K562 (cell line): ENCODE measurements around the gene EXTL1. TPM values are rescaled to one million over a fixed set of nuclear protein-coding genes. Genes with fewer than 3 reads are reported as not detected.

Experiments used
- HDAC2 ChIP-seq: fragments of 450-650 bp; IDR thresholded peaks from 2 replicates; pipeline ENCODE4 v1.6.1; 2016; ENCODE audit warnings: mild to moderate bottlenecking
- JUND ChIP-seq, 2 experiments: IDR thresholded peaks; 2 replicates in 1 of 2; 3 replicates in 1 of 2; pipeline ENCODE4 v1.6.1; 2011; ENCODE audit warnings: borderline replicate concordance in 2 of 2, low read depth in 2 of 2, low read length in 2 of 2, improper control_type of control experiment in 1 of 2, missing biosample characterization in 1 of 2, missing genetic modification characterization in 1 of 2, missing genetic modification reagents in 1 of 2
- RCOR1 ChIP-seq, 2 experiments: IDR thresholded peaks; 2 replicates each; pipeline ENCODE4 v1.6.1; 2012; ENCODE audit warnings: low read depth in 2 of 2, low read length in 2 of 2, borderline replicate concordance in 1 of 2, improper control_type of control experiment in 1 of 2
- ZNF592 ChIP-seq: fragments of 450-650 bp; IDR thresholded peaks from 2 replicates; pipeline ENCODE4 v1.6.1; 2017; ENCODE audit warnings: antibody characterized with exemption, mild to moderate bottlenecking
- ZNF766 ChIP-seq: fragments of 200-800 bp; sonication (Bioruptor generic); conservative IDR thresholded peaks from 2 replicates; pipeline ENCODE4 v1.6.1; 2016; ENCODE audit warnings: missing genetic modification characterization, missing compliant biosample characterization
- polyA plus RNA-seq, 8 experiments: library from polyadenylated mRNA; depleted of rRNA in 4 of 8; stranded (reverse) in 5 of 8; unstranded in 3 of 8; fragments of >200 nt; fragmentation: Nextera tagmentation in 2 of 8; fragmentation: Illumina TruSeq in 1 of 8; extraction: Ambion mirVana in 2 of 8; extraction: Trizol in 1 of 8; gene quantifications; 2 replicates each; pipeline versions ENCODE4 v1.2.1 to v1.2.3, GENCODE V29; 2011 to 2014; ENCODE audit warnings: inconsistent platforms in 1 of 8, missing spikeins in 1 of 8
- total RNA-seq, 7 experiments: library from RNA; depleted of rRNA in 6 of 7; stranded (reverse); fragments of >200 nt in 6 of 7; fragmentation: Illumina TruSeq in 2 of 7; extraction: Trizol in 2 of 7; gene quantifications; 2 replicates each; pipeline versions ENCODE4 v1.2.1 to v1.2.3, GENCODE V29; 2011 to 2021; ENCODE audit warnings: low replicate concordance in 1 of 7
- TF ChIP-seq, protein P1 (sequence below): fragments of 200-800 bp; sonication (Bioruptor generic); IDR thresholded peaks from 2 replicates; pipeline ENCODE4 v1.6.1; 2017; ENCODE audit warnings: missing genetic modification characterization, missing compliant biosample characterization

The EXTL1 gene
- total and polyA plus RNA-seq, 9 of the 15 experiments (the other 6 are each of a cell fraction or from before 2014, with no cell fraction given): 0.04 to 0.23 (median 0.08) TPM; not detected in 3

DNA sequence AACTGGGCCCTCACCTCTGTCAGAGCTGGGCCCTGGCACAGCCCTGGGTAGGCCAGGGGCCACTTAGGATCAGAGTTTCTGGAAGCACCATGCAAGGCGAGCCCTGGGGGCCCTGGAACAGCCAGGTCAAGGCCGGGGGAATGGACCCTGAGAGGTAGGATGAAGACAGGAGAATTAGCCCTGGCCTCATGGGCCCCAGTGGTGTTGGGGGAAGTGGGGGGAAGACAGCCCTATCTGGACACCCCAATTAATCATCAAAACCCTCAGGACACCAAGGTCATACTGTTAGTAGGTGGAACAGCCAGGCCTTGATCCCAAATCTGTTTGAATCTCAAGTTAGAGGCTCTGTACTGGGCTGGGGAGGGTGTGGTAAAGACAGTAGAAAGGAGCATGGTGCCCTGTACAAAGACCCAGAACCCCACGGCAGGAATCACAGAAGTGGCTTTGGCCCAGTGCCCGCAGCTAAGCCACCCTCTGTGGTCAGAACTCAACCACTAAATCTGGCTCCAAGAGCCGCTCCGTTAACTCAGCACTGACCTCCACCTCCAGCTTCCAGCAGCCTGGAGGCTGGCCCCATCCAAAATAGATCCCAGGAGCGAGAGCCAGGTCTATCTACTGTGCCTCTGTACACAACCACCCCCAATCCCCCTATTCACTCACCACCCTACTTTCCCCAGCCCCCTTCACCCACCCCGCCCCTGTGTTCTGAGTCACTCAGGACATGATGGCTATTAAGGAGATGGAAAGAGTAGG is 59.9 kb downstream of the EXTL1 start (continued):
- TF ChIP-seq ZNF592: peak; percentile 13; the same call in 1 of the 2 replicates
- TF ChIP-seq, protein P1, sequence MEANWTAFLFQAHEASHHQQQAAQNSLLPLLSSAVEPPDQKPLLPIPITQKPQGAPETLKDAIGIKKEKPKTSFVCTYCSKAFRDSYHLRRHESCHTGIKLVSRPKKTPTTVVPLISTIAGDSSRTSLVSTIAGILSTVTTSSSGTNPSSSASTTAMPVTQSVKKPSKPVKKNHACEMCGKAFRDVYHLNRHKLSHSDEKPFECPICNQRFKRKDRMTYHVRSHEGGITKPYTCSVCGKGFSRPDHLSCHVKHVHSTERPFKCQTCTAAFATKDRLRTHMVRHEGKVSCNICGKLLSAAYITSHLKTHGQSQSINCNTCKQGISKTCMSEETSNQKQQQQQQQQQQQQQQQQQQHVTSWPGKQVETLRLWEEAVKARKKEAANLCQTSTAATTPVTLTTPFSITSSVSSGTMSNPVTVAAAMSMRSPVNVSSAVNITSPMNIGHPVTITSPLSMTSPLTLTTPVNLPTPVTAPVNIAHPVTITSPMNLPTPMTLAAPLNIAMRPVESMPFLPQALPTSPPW: peak; percentile 32; the same call in 1 of the 2 replicates
- TF ChIP-seq ZNF766 (CRISPR knock-in tag): 0 out of 2 replicates have a peak, but pooled peaks have one; percentile 7
- no peak for TF ChIP-seq JUND (IDR thresholded peaks at IDR 0.05; ENCODE audit: borderline replicate concordance, low read depth, low read length)
- TF ChIP-seq JUND (tag; IDR thresholded peaks at IDR 0.05; ENCODE audit: borderline replicate concordance, low read depth, low read length): no peak
- TF ChIP-seq RCOR1 (IDR thresholded peaks at IDR 0.05; ENCODE audit: borderline replicate concordance in 1 of 2, low read depth in 2 of 2, low read length in 2 of 2): peak; percentile 49 to 77; a peak in 3 of 4 replicates
- 0 out of 2 replicates have a peak, but pooled peaks have one; percentile 28 for TF ChIP-seq HDAC2
